Measurements from ENCODE around the gene WIPI1. TPM values are rescaled to one million over a fixed set of nuclear protein-coding genes. Genes with fewer than 3 reads are reported as not detected.
A peak's percentile ranks its signal among the peaks of the same experiment; 100 is the strongest.
"Not testable (repeated sequence)": the region's sequence is repeated elsewhere in the genome, so short reads cannot be mapped to it uniquely, and the experiment has no call there.

WIPI1 gene
- total RNA-seq, 1 donor from 2014 or later, result 66.1 TPM

DNA sequence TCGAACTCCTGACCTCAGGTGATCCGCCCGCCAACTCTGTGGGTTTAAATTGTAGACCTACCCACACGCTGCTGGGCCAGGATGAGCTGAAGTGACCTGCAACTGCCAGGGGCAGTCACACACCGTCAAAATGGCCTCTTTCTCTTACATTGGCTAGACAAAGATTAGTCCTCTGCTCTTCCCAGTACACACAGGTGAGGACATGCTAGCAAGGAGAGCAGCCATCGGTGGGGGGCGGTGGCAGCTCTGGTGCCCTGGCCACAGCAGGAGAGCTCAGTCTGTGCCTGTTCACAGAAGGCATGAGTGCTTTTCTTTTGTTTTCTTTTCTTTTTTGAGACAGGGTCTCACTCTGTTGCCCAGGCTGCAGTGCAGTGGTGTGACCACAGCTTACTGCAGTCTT is 29.7 kb downstream of the WIPI1 start:
- intact Hi-C loops (cut with micrococcal nuclease), result no loop called here
- no peak for DNase-seq
- ATAC-seq, result no peak

DNA sequence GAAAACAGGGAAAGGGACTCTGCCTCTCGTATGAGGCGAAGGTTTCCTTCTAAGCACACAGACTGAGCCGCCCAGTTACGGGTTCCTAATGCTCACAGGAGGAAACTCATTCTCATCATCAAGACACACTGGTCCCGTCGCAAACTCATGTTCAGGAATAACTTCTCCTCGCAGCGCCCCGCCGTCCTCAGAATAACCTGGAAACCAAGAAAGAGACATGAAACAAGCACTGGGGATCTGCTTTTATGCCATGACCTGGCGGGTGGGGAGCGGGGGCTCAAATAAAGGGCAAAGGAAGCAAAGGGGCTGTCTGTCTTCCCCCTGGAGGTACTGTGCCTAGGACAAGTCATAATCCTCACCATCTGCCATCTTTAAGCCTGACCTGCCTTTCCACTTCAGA is 31.3 kb downstream of the WIPI1 start:
- DNase-seq, result no peak
- intact Hi-C loops (cut with micrococcal nuclease), result no loop called here
- ATAC-seq, result no peak

DNA sequence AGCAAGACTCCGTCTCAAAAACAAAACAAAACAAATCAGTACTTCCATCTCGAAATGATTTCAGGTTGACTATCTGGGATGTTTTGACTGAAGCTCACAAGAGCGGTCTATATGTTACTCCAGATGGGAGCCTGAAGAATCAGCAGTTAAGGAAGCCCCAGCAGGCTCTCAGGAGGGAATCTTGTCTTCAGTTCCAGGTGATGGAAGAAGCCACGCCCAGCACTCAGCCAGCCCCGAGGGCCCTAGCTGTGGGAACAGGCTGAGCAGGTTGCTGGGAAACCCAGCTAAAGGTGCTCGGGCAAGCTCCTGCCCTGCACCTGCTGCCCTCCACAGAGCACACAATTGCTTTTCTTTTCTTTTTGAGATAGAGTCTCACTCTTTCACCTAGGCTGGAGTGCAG is 32.4 kb downstream of the WIPI1 start:
- intact Hi-C loops (cut with micrococcal nuclease), result no loop called here
- DNase-seq (no peak), ATAC-seq (no peak)

DNA sequence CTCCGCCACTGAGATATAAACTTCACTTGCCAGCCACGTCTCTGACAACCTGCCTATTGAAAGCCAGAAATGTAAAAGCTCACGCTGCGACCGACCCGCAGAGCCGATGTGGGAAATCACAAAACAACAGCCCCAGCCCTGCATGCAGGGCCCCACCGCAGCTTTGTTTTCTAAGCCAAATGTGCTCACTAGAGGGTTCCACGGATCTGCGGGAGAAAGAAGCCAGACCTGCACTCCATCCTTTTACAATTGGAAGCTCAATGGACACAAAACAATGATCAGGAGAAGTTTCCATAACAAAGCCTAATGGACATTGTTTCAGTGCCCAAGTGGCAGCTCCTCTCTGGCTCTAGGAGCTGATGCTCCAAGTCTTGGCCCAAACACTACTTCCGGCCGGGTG is 33.1 kb downstream of the WIPI1 start:
- intact Hi-C loops (cut with micrococcal nuclease), result no loop called here
- no peak for ATAC-seq

DNA sequence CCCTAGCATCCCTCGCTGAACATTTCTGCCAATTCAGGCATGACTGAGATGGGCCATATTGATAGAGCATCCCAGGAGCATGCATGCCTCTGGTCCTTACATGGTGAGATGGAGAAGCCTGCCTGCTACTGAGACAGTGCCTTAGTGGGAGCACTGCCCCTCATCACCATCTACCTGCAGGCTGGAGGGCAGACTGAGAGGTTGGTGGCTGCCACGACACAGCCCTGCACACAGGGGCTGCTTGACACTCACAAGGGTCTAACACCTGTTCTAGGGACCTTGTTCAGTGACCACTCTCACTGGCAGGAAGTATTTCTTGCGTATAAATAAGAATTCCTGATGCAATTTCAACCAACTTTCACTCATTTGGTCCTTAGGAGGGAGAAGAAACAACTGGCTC is 34.0 kb downstream of the WIPI1 start:
- intact Hi-C loops (cut with micrococcal nuclease), result no loop called here
- ATAC-seq, result no peak

More for the DNA sequence above, 33.1 kb downstream of the WIPI1 start:
- no peak for DNase-seq

GRCh38 chr17:68422821-68423220 is 34.5 kb downstream of the WIPI1 start:
- no peak for ATAC-seq
- intact Hi-C loops (cut with micrococcal nuclease), result no loop called here
- no peak for DNase-seq

More for the DNA sequence above, 34.0 kb downstream of the WIPI1 start:
- no peak for DNase-seq

GRCh38 chr17:68421486-68421885 is 35.8 kb downstream of the WIPI1 start:
- DNase-seq, result no peak
- no peak for ATAC-seq
- intact Hi-C loops (cut with micrococcal nuclease), result no loop called here

- intact Hi-C loops (cut with micrococcal nuclease), result no loop called here
- ATAC-seq (no peak), DNase-seq (no peak)
These were observed 37.2 kb downstream of the WIPI1 start for GRCh38 chr17:68420065-68420464.

- intact Hi-C loops (cut with micrococcal nuclease), result no loop called here
- DNase-seq (no peak), ATAC-seq (no peak)
These were observed 38.4 kb downstream of the WIPI1 start for GRCh38 chr17:68418876-68419275.

GRCh38 chr17:68417317-68417716 is 40.0 kb downstream of the WIPI1 start:
- ATAC-seq (no peak), DNase-seq (no peak)
- intact Hi-C loops (cut with micrococcal nuclease), result no loop called here

DNA sequence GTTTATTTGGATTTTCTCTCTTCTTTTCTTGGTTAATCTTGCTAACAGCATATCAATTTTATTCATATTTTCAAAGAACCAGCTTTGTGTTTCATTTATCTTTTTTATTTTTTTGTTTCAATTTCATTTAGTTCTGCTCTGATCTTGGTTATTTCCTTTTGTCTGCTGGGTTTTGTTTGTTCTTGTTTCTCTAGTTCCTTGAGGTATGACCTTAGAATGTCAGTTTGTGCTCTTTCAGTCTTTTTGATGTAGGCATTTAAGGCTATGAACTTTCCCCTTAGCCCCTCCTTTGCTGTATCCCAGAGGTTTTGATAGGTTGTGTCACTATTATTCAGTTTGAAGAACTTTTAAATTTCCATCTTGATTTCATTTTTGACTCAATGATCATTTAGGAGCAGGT is 42.4 kb downstream of the WIPI1 start:
- DNase-seq; intact Hi-C loops (cut with micrococcal nuclease); ATAC-seq: not testable (repeated sequence)

DNA sequence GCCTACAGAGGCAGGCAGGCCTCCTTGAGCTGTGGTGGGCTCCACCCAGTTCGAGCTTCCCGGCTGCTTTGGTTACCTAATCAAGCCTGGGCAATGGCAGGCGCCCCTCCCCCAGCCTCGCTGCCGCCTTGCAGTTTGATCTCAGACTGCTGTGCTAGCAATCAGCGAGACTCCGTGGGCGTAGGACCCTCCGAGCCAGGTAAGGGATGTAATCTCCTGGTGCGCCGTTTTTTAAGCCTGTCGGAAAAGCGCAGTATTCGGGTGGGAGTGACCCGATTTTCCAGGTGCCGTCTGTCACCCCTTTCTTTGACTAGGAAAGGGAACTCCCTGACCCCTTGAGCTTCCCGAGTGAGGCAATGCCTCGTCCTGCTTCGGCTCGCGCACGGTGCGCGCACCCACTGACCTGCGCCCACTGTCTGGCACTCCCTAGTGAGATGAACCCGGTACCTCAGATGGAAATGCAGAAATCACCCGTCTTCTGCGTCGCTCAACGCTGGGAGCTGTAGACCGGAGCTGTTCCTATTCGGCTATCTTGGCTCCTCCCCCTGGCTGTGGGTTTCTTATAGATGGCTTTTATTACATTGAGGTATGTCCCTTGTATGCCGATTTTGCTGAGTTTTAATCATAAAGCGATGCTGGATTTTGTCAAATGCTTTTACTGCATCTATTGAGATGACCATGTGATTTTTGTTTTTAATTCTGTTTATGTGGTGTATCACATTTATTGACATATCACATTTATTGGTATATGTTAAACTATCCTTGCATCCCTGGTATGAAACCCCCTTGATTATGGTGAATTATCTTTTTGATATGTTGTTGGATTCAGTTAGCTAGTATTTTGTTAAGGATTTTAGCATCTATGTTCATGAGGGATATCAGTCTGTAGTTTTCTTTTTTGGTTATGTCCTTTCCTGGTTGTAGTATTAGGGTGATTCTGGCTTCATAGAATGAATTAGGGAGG is 43.4 kb downstream of the WIPI1 start:
- peak; percentile 50 for DNase-seq
- intact Hi-C loops (cut with micrococcal nuclease); ATAC-seq: not testable (repeated sequence)

DNA sequence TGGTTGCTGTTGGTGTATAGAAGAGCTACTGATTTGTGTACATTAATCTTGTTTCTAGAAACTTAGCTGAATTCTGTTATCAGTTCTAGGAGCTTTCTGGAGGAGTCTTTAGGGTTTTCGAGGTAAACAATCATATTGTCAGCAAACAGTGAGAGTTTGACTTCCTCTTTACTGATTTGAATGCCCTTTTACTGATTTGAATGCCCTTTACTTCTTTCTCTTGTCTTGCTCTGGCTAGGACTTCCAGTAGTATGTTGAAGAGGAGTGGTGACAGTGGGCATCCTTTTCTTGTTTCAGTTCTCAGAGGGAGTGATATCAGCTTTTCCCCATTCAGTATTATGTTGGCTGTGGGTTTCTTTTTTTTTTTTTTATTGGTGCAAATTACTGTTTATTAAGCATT is 49.6 kb downstream of the WIPI1 start:
- intact Hi-C loops (cut with micrococcal nuclease); DNase-seq; ATAC-seq: not testable (repeated sequence)

DNA sequence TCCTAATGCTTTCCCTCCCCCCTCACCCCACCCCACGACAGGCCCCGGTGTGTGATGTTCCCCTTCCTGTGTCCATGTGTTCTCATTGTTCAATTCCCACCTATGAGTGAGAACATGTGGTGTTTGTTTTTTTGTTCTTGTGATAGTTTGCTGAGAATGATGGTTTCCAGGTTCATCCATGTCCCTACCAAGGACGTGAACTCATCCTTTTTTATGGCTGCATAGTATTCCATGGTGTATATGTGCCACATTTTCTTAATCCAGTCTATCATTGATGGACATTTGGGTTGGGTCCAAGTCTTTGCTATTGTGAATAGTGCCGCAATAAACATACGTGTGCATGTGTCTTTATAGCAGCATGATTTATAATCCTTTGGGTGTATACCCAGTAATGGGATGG is 53.5 kb downstream of the WIPI1 start:
- DNase-seq; ATAC-seq; intact Hi-C loops (cut with micrococcal nuclease): not testable (repeated sequence)

DNA sequence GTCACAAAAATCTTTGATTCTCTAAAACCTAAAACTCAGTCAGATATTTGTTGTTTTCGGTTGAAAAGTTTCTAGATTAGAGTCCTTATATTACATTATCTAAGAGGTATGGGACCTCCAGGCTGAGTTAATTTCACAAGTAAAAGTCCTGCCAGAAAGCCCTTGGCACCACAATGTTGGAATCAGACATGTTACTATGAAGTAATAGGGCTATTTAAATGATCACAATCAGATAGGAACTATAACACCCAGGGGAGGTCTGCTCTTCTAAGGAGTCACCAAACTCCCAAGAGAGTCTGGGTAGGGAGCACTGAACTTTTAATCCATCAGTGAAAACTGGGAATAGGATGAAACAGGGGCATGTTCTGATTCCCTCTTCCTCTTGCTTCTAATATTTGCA is 54.2 kb downstream of the WIPI1 start:
- no peak for ATAC-seq
- intact Hi-C loops (cut with micrococcal nuclease), result no loop called here
- DNase-seq, result no peak

DNA sequence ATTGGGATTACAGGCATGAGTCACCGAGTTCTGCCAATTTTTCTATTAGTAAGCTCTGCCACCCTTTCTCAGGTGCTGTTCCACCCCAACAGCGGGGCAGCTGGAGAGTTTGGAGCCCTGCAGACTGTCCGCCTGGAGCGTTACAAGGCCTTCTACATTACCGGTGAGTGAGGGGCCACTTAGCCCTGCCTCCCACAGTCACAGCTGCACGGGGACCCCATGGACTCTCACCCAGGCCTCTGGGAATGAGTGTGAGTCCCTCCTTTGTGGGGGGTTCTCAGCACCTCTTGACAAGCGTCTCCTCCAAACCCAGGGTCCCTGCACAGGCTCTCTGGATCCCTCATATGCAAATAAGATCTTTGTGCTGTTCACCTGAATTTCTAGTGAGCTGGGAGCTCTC is 56.0 kb downstream of the WIPI1 start:
- intact Hi-C loops (cut with micrococcal nuclease), result no loop called here
- no peak for ATAC-seq
- no peak for DNase-seq

DNA sequence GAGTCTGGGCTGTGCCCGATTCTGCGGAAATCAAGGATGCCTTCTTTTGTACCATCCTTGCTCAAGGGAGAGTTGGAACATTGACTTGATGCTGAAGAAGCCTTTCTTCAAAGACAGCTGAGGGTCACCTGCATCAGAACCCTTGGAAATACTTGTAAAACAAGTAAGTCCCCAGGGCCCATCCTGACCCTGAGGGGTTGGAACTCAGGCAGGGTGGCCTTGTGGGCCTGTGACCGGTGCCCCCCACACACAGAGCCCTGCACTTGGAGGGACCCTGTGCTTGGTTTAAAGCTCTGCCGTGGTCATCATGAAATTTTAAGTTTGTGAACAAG is 56.9 kb downstream of the WIPI1 start:
- DNase-seq (no peak), ATAC-seq (no peak)
- intact Hi-C loops (cut with micrococcal nuclease), result no loop called here

DNA sequence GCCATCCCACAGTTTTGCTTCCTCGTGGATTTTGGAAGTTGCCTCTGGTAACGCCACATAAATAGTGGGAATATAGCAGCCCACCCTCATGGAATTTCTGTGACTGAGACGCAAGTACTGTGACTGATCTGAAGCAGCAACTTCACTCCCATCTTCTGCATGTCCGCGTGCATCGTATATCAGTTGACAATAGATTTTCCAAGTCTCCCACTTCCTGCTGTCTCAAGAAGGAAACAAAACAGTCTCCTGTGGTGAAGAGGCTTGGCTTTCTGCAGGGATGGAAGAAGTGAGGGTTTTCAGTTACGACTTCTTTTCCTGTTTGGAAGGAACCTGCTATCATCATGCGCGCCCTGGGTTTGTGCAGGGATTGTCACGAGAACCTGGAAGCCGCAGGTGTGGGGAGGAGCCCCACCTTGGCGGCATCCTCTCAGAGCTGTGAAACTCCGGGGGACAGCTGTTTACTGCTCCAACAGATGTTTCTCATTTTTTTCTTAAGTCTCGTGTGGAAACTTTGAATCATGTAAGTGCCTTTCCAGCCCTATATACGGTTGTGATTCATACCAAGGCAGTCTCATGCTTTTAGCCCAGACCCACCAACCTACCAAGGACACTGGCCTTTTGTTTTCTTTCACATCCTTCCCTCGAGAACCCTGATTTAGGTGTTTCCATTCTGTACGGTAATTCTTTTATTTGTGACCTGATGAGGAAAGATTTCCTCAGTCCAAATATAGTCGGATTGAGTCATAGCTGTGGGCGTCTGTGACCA is 57.5 kb downstream of the WIPI1 start:
- peak; percentile 35 for ATAC-seq
- intact Hi-C loops (cut with micrococcal nuclease), result no loop called here
- DNase-seq, result no peak

DNA sequence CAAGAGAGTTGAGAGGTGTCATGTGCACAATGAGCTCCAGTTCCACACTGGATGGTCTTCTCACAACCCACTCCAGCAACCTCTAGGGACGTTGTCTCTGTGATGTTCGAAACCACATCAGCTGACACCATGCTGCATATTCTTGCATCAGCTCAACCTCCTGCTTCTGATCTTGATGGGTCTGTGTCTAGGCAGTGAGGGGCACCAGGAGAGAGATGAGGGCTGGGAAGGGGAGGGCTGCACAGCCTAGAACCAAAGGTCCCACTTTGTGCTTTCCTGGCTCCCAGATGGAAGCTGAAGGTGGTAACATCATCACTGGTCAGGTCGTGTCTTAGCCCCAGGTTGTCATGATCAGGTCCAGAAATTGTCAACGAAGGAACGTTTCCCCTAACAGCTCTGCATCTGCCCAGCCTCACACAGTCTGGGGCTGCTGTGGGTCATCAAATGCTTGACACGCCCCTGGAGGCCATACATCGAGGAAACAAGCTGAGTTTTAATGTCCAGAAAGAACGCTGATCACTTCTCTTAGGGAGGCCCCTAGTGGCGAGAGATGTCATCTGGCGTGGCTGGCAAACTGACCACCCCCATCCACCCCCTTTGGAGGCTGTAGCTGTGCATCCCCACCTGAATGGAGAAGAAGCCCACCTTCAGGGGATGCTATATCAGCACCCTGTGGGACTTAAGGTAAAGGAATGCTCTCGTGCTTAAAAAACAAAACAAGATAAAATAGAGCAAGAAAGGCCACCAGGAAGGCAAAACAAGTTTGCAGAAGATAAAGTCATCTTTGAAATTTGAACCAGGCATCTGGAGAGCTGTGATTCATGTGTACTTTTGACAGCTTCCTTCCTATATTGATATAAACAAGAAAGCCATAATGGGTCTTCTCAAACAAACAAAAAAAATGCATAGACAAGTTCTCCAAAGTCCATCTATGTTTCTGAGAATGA is 58.3 kb downstream of the WIPI1 start:
- intact Hi-C loops (cut with micrococcal nuclease), result no loop called here
- ATAC-seq (peak; percentile 86), DNase-seq (peak; percentile 66)

Data from left ventricle myocardium superior (tissue), 1 donor.